NCI-H1417 treated with DMSO at 0.1 percent for 48 hours (cell line): Measurements from ENCODE around the gene HEXD.
A peak's percentile ranks its signal among the peaks of the same experiment; 100 is the strongest.

ENCODE experiments used
- DNase-seq: peaks from one replicate; lab custom pipeline; 2025; lab: John Stamatoyannopoulos, UW

HEXD gene

GRCh38 chr17:82489851-82490511, 71.8 kb downstream of the HEXD start:
- no peak for DNase-seq

GRCh38 chr17:82490512-82491195, 72.5 kb downstream of the HEXD start:
- DNase-seq: peak; percentile 42

DNA sequence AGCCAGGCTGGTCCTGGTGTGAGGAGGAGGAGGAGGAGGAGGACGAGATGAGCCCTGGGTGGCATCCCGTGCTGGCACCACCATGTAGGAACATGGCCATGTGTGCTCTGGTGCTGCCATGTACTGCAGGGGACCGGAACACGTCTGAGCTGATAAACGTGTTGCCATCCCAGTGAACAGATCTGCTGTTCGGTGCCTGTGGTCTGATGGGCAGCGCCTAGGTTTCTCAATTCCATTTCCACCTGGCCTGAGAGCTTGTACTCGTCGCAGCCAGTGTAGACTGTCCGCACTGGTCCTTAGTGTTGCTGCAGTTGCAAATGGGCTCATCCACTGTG, 73.0 kb downstream of the HEXD start:
- DNase-seq: no peak

- DNase-seq: no peak
Observed at GRCh38 chr17:82491533-82491932, 73.4 kb downstream of the HEXD start.
